H1 (cell line): Measurements from ENCODE around the gene ADAM19. TPM values are rescaled to one million over a fixed set of nuclear protein-coding genes. Genes with fewer than 3 reads are reported as not detected.

Experiments used
- CTCF ChIA-PET: fragments of 300-600 bp; sonication (Branson Sonifier 250); formaldehyde crosslinking; loops from one replicate; lab custom pipeline; 2021; ENCODE audit not compliant: partially characterized antibody; lab: Charles Lee
- POLR2A ChIA-PET: fragments of 300-600 bp; sonication (Branson Sonifier 250); formaldehyde crosslinking; loops from one replicate; lab custom pipeline; 2021; ENCODE audit warnings: inconsistent platforms; ENCODE audit not compliant: partially characterized antibody; lab: Charles Lee
- DNase-seq, 2 experiments: peaks; one replicate each; pipeline versions ENCODE4 v3.0.0 to v3.0.0-alpha.2; 2010 to 2022; ENCODE audit warnings: low spot score in 2 of 2, low read depth in 1 of 2, mixed read lengths in 1 of 2
- FAIRE-seq: peaks from 2 replicates; lab custom pipeline; 2011; peaks lifted over from hg19 to GRCh38; lab: Jason Lieb, UNC
- H2AFZ ChIP-seq: 2 replicates; pipeline ENCODE4 v1.8.1; 2012; ENCODE audit warnings: low read length, inconsistent platforms
- H2AK5ac ChIP-seq: 2 replicates; pipeline ENCODE4 v1.6.1; 2013; ENCODE audit warnings: low read depth, low read length
- H2BK120ac ChIP-seq: replicated peaks from 2 replicates; pipeline ENCODE3; 2013; ENCODE audit warnings: low read depth, low read length, inconsistent platforms
- H2BK12ac ChIP-seq: 2 replicates; pipeline ENCODE4 v1.6.1; 2013; ENCODE audit warnings: low read depth, low read length
- H2BK15ac ChIP-seq: 2 replicates; pipeline ENCODE4 v1.6.1; 2013; ENCODE audit warnings: low read length
- H2BK20ac ChIP-seq: 2 replicates; pipeline ENCODE4 v1.6.1; 2013; ENCODE audit warnings: low read length
- H2BK5ac ChIP-seq: 2 replicates; pipeline ENCODE4 v1.6.1; 2013; ENCODE audit warnings: low read depth, low read length
- H3K14ac ChIP-seq: 2 replicates; pipeline ENCODE4 v1.6.1; 2013; ENCODE audit warnings: inconsistent platforms; ENCODE audit not compliant: insufficient read length
- H3K18ac ChIP-seq: 2 replicates; pipeline ENCODE4 v1.6.1; 2013; ENCODE audit warnings: low read length; ENCODE audit errors: extremely low read depth
- H3K23ac ChIP-seq: 2 replicates; pipeline ENCODE4 v1.6.1; 2013; ENCODE audit warnings: inconsistent platforms; ENCODE audit not compliant: insufficient read length
- H3K23me2 ChIP-seq: 2 replicates; pipeline ENCODE4 v1.6.1; 2013; ENCODE audit warnings: low read depth, low read length
- H3K27ac ChIP-seq: 2 replicates; pipeline ENCODE4 v1.6.1; 2011; ENCODE audit warnings: low read depth, low read length, inconsistent platforms
- H3K27me3 ChIP-seq, 4 experiments: replicated peaks in 1 of 4; 1 replicate in 1 of 4; 2 replicates in 3 of 4; pipeline versions ENCODE4 v1.6.1 to v1.8.1; 2011 to 2013; ENCODE audit warnings: low read length in 3 of 4, mild to moderate bottlenecking in 3 of 4, inconsistent platforms in 2 of 4, mixed read lengths in 2 of 4, moderate library complexity in 1 of 4; ENCODE audit not compliant: control insufficient read depth in 3 of 4, insufficient read depth in 3 of 4; ENCODE audit errors: extremely low read depth in 1 of 4
- H3K36me3 ChIP-seq, 4 experiments: 2 replicates each; pipeline versions ENCODE4 v1.6.1 to v1.8.1; 2011 to 2013; ENCODE audit warnings: mild to moderate bottlenecking in 4 of 4, low read length in 3 of 4, moderate library complexity in 2 of 4, control low read depth in 1 of 4, inconsistent platforms in 1 of 4; ENCODE audit not compliant: insufficient read depth in 4 of 4, control insufficient read depth in 2 of 4
- H3K4ac ChIP-seq: replicated peaks from 2 replicates; pipeline ENCODE3; 2013; ENCODE audit warnings: low read length, low read depth, mixed read lengths, inconsistent platforms; ENCODE audit not compliant: insufficient read length
- H3K4me1 ChIP-seq, 4 experiments: replicated peaks in 1 of 4; 1 replicate in 1 of 4; 2 replicates in 3 of 4; pipeline versions ENCODE4 v1.6.1 to v1.8.1; 2011 to 2013; ENCODE audit warnings: low read length in 3 of 4, inconsistent platforms in 2 of 4, mixed read lengths in 1 of 4; ENCODE audit not compliant: insufficient read depth in 4 of 4, control insufficient read depth in 3 of 4
- H3K4me2 ChIP-seq, 2 experiments: 2 replicates each; pipeline versions ENCODE4 v1.6.1 to v1.8.1; 2011 to 2013; ENCODE audit warnings: low read depth in 2 of 2, low read length in 2 of 2, control low read depth in 1 of 2, inconsistent platforms in 1 of 2, mild to moderate bottlenecking in 1 of 2; ENCODE audit not compliant: insufficient read depth in 1 of 2
- H3K4me3 ChIP-seq, 4 experiments: fragments of 200-600, 300-600 bp in 1 of 4; sonication (generic), shearing (Covaris generic), sonication (Bioruptor Twin) in 1 of 4; 2 replicates each; pipeline versions ENCODE4 v1.5.1 to v1.8.1; 2011 to 2016; ENCODE audit warnings: low read length in 4 of 4, low read depth in 3 of 4, control low read depth in 2 of 4, inconsistent platforms in 2 of 4, mild to moderate bottlenecking in 2 of 4, mixed read lengths in 1 of 4, moderate library complexity in 1 of 4; ENCODE audit not compliant: insufficient read depth in 2 of 4; ENCODE audit errors: extremely low read depth in 1 of 4
- H3K56ac ChIP-seq: replicated peaks from 2 replicates; pipeline ENCODE3; 2013; ENCODE audit warnings: low read depth, mild to moderate bottlenecking, mixed read lengths, low read length, inconsistent platforms; ENCODE audit not compliant: insufficient read length
- H3K79me1 ChIP-seq: 2 replicates; pipeline ENCODE4 v1.6.1; 2013; ENCODE audit warnings: low read depth, low read length, control low read depth
- H3K79me2 ChIP-seq, 2 experiments: 2 replicates each; pipeline versions ENCODE4 v1.6.1 to v1.8.1; 2012 to 2013; ENCODE audit warnings: low read length in 2 of 2, mild to moderate bottlenecking in 2 of 2, inconsistent platforms in 1 of 2; ENCODE audit not compliant: insufficient read depth in 2 of 2, control insufficient read depth in 1 of 2
- H3K9ac ChIP-seq, 4 experiments: replicated peaks in 1 of 4; 1 replicate in 1 of 4; 2 replicates in 3 of 4; pipeline versions ENCODE4 v1.6.1 to v1.8.1; 2011 to 2013; ENCODE audit warnings: low read depth in 3 of 4, low read length in 3 of 4, control low read depth in 2 of 4, mild to moderate bottlenecking in 2 of 4, moderate library complexity in 2 of 4, inconsistent platforms in 1 of 4; ENCODE audit errors: extremely low read depth in 1 of 4
- H3K9me3 ChIP-seq, 2 experiments: 2 replicates each; pipeline versions ENCODE4 v1.6.1 to v1.8.1; 2012 to 2013; ENCODE audit warnings: mild to moderate bottlenecking in 2 of 2, moderate library complexity in 2 of 2, control low read depth in 1 of 2, inconsistent platforms in 1 of 2, low read depth in 1 of 2, low read length in 1 of 2, mixed read lengths in 1 of 2; ENCODE audit not compliant: insufficient read depth in 2 of 2
- H4K20me1 ChIP-seq, 2 experiments: replicated peaks in 1 of 2; 2 replicates each; pipeline versions ENCODE3 to v1.8.1; 2011 to 2013; ENCODE audit warnings: inconsistent platforms in 2 of 2, low read length in 2 of 2, mild to moderate bottlenecking in 1 of 2; ENCODE audit not compliant: insufficient read depth in 2 of 2, control insufficient read depth in 1 of 2
- H4K5ac ChIP-seq: 2 replicates; pipeline ENCODE4 v1.6.1; 2013; ENCODE audit warnings: low read length, low read depth, mixed read lengths, inconsistent platforms; ENCODE audit not compliant: insufficient read length
- H4K8ac ChIP-seq: 2 replicates; pipeline ENCODE4 v1.8.0; 2013; ENCODE audit warnings: mild to moderate bottlenecking, moderate library complexity, low read length, inconsistent platforms; ENCODE audit not compliant: insufficient read depth; ENCODE audit errors: extremely low read depth
- H4K91ac ChIP-seq: replicated peaks from 2 replicates; pipeline ENCODE3; 2013; ENCODE audit warnings: low read length, mixed read lengths, inconsistent platforms; ENCODE audit not compliant: insufficient read length
- CTCF ChIP-seq, 3 experiments: IDR thresholded peaks; 1 replicate in 2 of 3; 2 replicates in 1 of 3; pipeline versions ENCODE4 v1.5.1 to v1.6.1; 2011; ENCODE audit warnings: low read length in 3 of 3, mild to moderate bottlenecking in 3 of 3, inconsistent platforms in 2 of 3, low read depth in 1 of 3, moderate library complexity in 1 of 3; ENCODE audit not compliant: insufficient read depth in 1 of 3; ENCODE audit errors: control extremely low read depth in 1 of 3
- E2F6 ChIP-seq: IDR thresholded peaks from 2 replicates; pipeline ENCODE4 v1.6.1; 2012; ENCODE audit warnings: inconsistent platforms
- GTF2F1 ChIP-seq: IDR thresholded peaks from 2 replicates; pipeline ENCODE4 v1.6.1; 2012; ENCODE audit warnings: low read depth, low read length, improper control_type of control experiment, borderline replicate concordance
- HDAC2 ChIP-seq, 2 experiments: fragments of 300-600 bp in 1 of 2; sonication (generic) in 1 of 2; IDR thresholded peaks; 2 replicates each; pipeline ENCODE4 v1.6.1; 2011 to 2012; ENCODE audit warnings: low read depth in 2 of 2, low read length in 2 of 2, mild to moderate bottlenecking in 2 of 2, moderate library complexity in 2 of 2, borderline replicate concordance in 1 of 2, inconsistent platforms in 1 of 2
- JUND ChIP-seq: IDR thresholded peaks from 2 replicates; pipeline ENCODE4 v1.6.1; 2011; ENCODE audit warnings: mild to moderate bottlenecking, improper control_type of control experiment, low read length
- MAX ChIP-seq: IDR thresholded peaks from 2 replicates; pipeline ENCODE4 v1.6.1; 2012; ENCODE audit warnings: inconsistent platforms
- SIRT6 ChIP-seq: IDR thresholded peaks from one replicate; pipeline ENCODE4 v1.7.1; 2012; ENCODE audit warnings: low read length, inconsistent platforms
- TCF12 ChIP-seq: IDR thresholded peaks from 2 replicates; pipeline ENCODE4 v1.6.1; 2011; ENCODE audit warnings: low read depth, mild to moderate bottlenecking, low read length
- ZNF274 ChIP-seq: IDR thresholded peaks from 2 replicates; pipeline ENCODE4 v1.7.0; 2012; ENCODE audit warnings: low read length, borderline replicate concordance; ENCODE audit errors: extremely low read depth
- WGBS, 2 experiments: shearing (Covaris generic) in 1 of 2; methylation state at CpG; one replicate each; pipeline versions ENCODE4 v1.1.6 to v1.1.7; 2013 to 2015; ENCODE audit warnings: low lambda C conversion rate in 2 of 2, mixed read lengths in 2 of 2, inconsistent platforms in 1 of 2, low coverage in 1 of 2, missing lambda C conversion rate in 1 of 2; ENCODE audit not compliant: insufficient replicate concordance in 2 of 2, insufficient coverage in 1 of 2, insufficient read length in 1 of 2; ENCODE audit errors: extremely low coverage in 1 of 2, missing lambda C conversion rate in 1 of 2; 5-methylcytosine and 5-hydroxymethylcytosine counted together
- polyA plus RNA-seq, 7 experiments: library from polyadenylated mRNA; depleted of rRNA in 3 of 7; stranded (reverse) in 5 of 7; unstranded in 2 of 7; fragments of >200 nt in 5 of 7; fragments of 200-250 nt in 2 of 7; gene quantifications; 1 replicate in 5 of 7; 2 replicates in 1 of 7; 4 replicates in 1 of 7; pipeline versions ENCODE4 v1.2.1 to v1.2.3, GENCODE V29; 2011 to 2013; ENCODE audit warnings: missing spikeins in 2 of 7, mixed read lengths in 2 of 7
- total RNA-seq: library from RNA; stranded (reverse); fragmentation: NEBNext Ultra II Directional; extraction: Animal tissue kit (Norgen Biotek cat#: 25700); gene quantifications from 2 replicates; pipeline ENCODE4 v1.2.1, GENCODE V29; 2021

ADAM19 gene
- total and polyA plus RNA-seq, 2 of the 8 experiments (the other 6 are each of a cell fraction or from before 2014, with no cell fraction given) = 6.5 to 22.7 TPM

GRCh38 chr5:157555037-157555640 is 20.4 kb downstream of the ADAM19 start:
- Histone ChIP-seq H2BK120ac (no peak overlapping the region), H3K56ac (no peak overlapping the region), H4K91ac (no peak overlapping the region), H3K18ac (no peak overlapping the region), H3K23ac (no peak overlapping the region), H3K4me1 (peaks cover 0 to 7% (median 3%) of the 10 kb centered on the region in 4 experiments; a peak in 3 of 7 replicates), H3K79me2 (no peaks in the 10 kb centered on the region), H3K9me3 (no peaks in the 10 kb centered on the region), H3K36me3 (no peaks in the 10 kb centered on the region), H4K8ac (no peak overlapping the region), H3K14ac (no peak overlapping the region), H2AFZ (no peak overlapping the region), H4K5ac (no peak overlapping the region), H2BK5ac (no peak overlapping the region), H4K20me1 (no peaks in the 10 kb centered on the region), H3K27ac (no peak overlapping the region), H3K4ac (no peak overlapping the region), H3K79me1 (no peaks in the 10 kb centered on the region; the same call in 1 of the 2 replicates), H2BK12ac (no peak overlapping the region), H3K4me2 (no peak overlapping the region), H3K9ac (no peak overlapping the region), H2BK20ac (no peak overlapping the region), H3K27me3 (no peaks in the 10 kb centered on the region), H2BK15ac (no peak overlapping the region), H3K23me2 (no peaks in the 10 kb centered on the region; the same call in 1 of the 2 replicates), H3K4me3 (no peak overlapping the region), H2AK5ac (no peak overlapping the region)
- DNase-seq (no peak), FAIRE-seq (no peak)
- WGBS, 2 experiments = 96% methylated on average over 4 of the region's 4 CpGs; no CpG with 5 or more reads in 1 of the 2 experiments
- POLR2A ChIA-PET = interaction anchor here (0.6 kb wide), 1 partner anchor 1264 kb away, joined by 3 read pairs; no protein-coding TSS in a partner anchor
- CTCF ChIA-PET = interaction anchor here (1.6 kb wide), 1 partner anchor 13 kb away, joined by 3 read pairs; no protein-coding TSS in a partner anchor
- TF ChIP-seq ZNF274 (no peak), JUND (no peak), HDAC2 (IDR thresholded peaks at IDR 0.05; ENCODE audit: borderline replicate concordance in 1 of 2, low read depth in 2 of 2, low read length in 2 of 2) (no peak), CTCF (IDR thresholded peaks at IDR 0.05; ENCODE audit: control extremely low read depth in 1 of 3, insufficient read depth in 1 of 3, low read depth in 1 of 3, low read length in 3 of 3) (no peak), GTF2F1 (no peak), E2F6 (no peak), MAX (no peak), SIRT6 (no peak), TCF12 (no peak)
